HEK293T (cell line): Measurements from ENCODE around the gene MAP2K3.
"Not testable (repeated sequence)": the region's sequence is repeated elsewhere in the genome, so short reads cannot be mapped to it uniquely, and the experiment has no call there.

Experiments
- CTCF ChIA-PET: fragments of 350-600 bp; formaldehyde crosslinking; extraction: SDS; loops from one replicate; lab custom pipeline; 2021; ENCODE audit warnings: antibody characterized with exemption, inconsistent platforms; lab: Yijun Ruan, JAX
- POLR2A ChIA-PET: fragments of 350-600 bp; formaldehyde crosslinking; extraction: SDS; loops from one replicate; lab custom pipeline; 2020; ENCODE audit warnings: antibody characterized with exemption, inconsistent platforms; lab: Yijun Ruan, JAX
- DNase-seq: peaks from one replicate; pipeline ENCODE4 v3.0.0; 2012; ENCODE audit warnings: mixed read lengths; ENCODE audit errors: extremely low spot score
- ARNT ChIP-seq: fragments of 450-650 bp; IDR thresholded peaks from 2 replicates; pipeline ENCODE4 v1.6.1; 2017; ENCODE audit warnings: mild to moderate bottlenecking
- BHLHE40 ChIP-seq: fragments of 450-650 bp; IDR thresholded peaks from 2 replicates; pipeline ENCODE4 v1.6.1; 2016; ENCODE audit warnings: mild to moderate bottlenecking, moderate library complexity, borderline replicate concordance
- CTBP1 ChIP-seq: fragments of 450-650 bp; IDR thresholded peaks from 2 replicates; pipeline ENCODE4 v1.6.1; 2016; ENCODE audit warnings: borderline replicate concordance
- FOXA1 ChIP-seq: fragments of 450-650 bp; IDR thresholded peaks from 2 replicates; pipeline ENCODE4 v1.6.1; 2016; ENCODE audit warnings: mild to moderate bottlenecking
- FOXK2 ChIP-seq: fragments of 450-650 bp; IDR thresholded peaks from 2 replicates; pipeline ENCODE4 v1.6.1; 2016; ENCODE audit warnings: mild to moderate bottlenecking
- FOXM1 ChIP-seq: fragments of 450-650 bp; IDR thresholded peaks from 2 replicates; pipeline ENCODE4 v1.6.1; 2017; ENCODE audit warnings: mild to moderate bottlenecking, borderline replicate concordance
- L3MBTL2 ChIP-seq: fragments of 450-650 bp; conservative IDR thresholded peaks from 2 replicates; pipeline ENCODE4 v1.6.1; 2016; ENCODE audit warnings: mild to moderate bottlenecking
- LEF1 ChIP-seq: fragments of 450-650 bp; IDR thresholded peaks from 2 replicates; pipeline ENCODE4 v1.6.1; 2017; ENCODE audit warnings: mild to moderate bottlenecking, borderline replicate concordance
- NFRKB ChIP-seq: fragments of 450-650 bp; IDR thresholded peaks from 2 replicates; pipeline ENCODE4 v1.6.1; 2016; ENCODE audit warnings: mild to moderate bottlenecking, moderate library complexity
- SP1 ChIP-seq: fragments of 450-650 bp; IDR thresholded peaks from 2 replicates; pipeline ENCODE4 v1.6.1; 2017
- SUZ12 ChIP-seq: fragments of 450-650 bp; IDR thresholded peaks from 2 replicates; pipeline ENCODE4 v1.6.1; 2016; ENCODE audit warnings: mild to moderate bottlenecking
- TARDBP ChIP-seq: fragments of 450-650 bp; IDR thresholded peaks from 2 replicates; pipeline ENCODE4 v1.6.1; 2016
- ZNF384 ChIP-seq: fragments of 450-650 bp; IDR thresholded peaks from 2 replicates; pipeline ENCODE4 v1.6.1; 2016

Gene MAP2K3

GRCh38 chr17:21308931-21309381 is 24.4 kb downstream of the MAP2K3 start:
- POLR2A ChIA-PET, CTCF ChIA-PET, DNase-seq: not testable (repeated sequence)

GRCh38 chr17:21310061-21310765 is 25.7 kb downstream of the MAP2K3 start:
- POLR2A ChIA-PET, CTCF ChIA-PET, DNase-seq: not testable (repeated sequence)

- DNase-seq, CTCF ChIA-PET, POLR2A ChIA-PET: not testable (repeated sequence)
These were observed 26.5 kb downstream of the MAP2K3 start for GRCh38 chr17:21310766-21311602.

GRCh38 chr17:21313320-21313719 is 28.8 kb downstream of the MAP2K3 start:
- CTCF ChIA-PET = no interaction called here

GRCh38 chr17:21313761-21314160 is 29.2 kb downstream of the MAP2K3 start:
- POLR2A ChIA-PET, CTCF ChIA-PET, DNase-seq: not testable (repeated sequence)

More at GRCh38 chr17:21313320-21313719, 28.8 kb downstream of the MAP2K3 start:
- no peak for DNase-seq
- TF ChIP-seq FOXA1 (no peak), BHLHE40 (no peak), ARNT (no peak)
- POLR2A ChIA-PET = no interaction called here

- DNase-seq, POLR2A ChIA-PET, CTCF ChIA-PET: not testable (repeated sequence)
These were observed 29.8 kb downstream of the MAP2K3 start for GRCh38 chr17:21314261-21314664.

GRCh38 chr17:21314701-21315111 is 30.2 kb downstream of the MAP2K3 start:
- CTCF ChIA-PET, DNase-seq, POLR2A ChIA-PET: not testable (repeated sequence)

- POLR2A ChIA-PET, DNase-seq, CTCF ChIA-PET: not testable (repeated sequence)
These were observed 30.9 kb downstream of the MAP2K3 start for GRCh38 chr17:21315246-21316000.

GRCh38 chr17:21316212-21316886 is 31.8 kb downstream of the MAP2K3 start:
- CTCF ChIA-PET = not testable (repeated sequence)

GRCh38 chr17:21316887-21317500 is 32.5 kb downstream of the MAP2K3 start:
- DNase-seq, CTCF ChIA-PET, POLR2A ChIA-PET: not testable (repeated sequence)

More at GRCh38 chr17:21316212-21316886, 31.8 kb downstream of the MAP2K3 start:
- POLR2A ChIA-PET, DNase-seq: not testable (repeated sequence)

- DNase-seq, POLR2A ChIA-PET, CTCF ChIA-PET: not testable (repeated sequence)
These were observed 33.3 kb downstream of the MAP2K3 start for GRCh38 chr17:21317821-21318220.

GRCh38 chr17:21318439-21318838 is 33.9 kb downstream of the MAP2K3 start:
- TF ChIP-seq SUZ12 (no peak), FOXA1 (no peak), ZNF384 (no peak), L3MBTL2 (no peak), CTBP1 (no peak), LEF1 (no peak), BHLHE40 (no peak), NFRKB (no peak), SP1 (no peak), ARNT (no peak), FOXK2 (no peak), TARDBP (no peak), FOXM1 (no peak)
- CTCF ChIA-PET = interaction anchor here (0.8 kb wide), 1 partner anchor 190 kb away, joined by 4 read pairs; no protein-coding TSS in a partner anchor
- DNase-seq = no peak
- POLR2A ChIA-PET = no interaction called here

- DNase-seq, POLR2A ChIA-PET: not testable (repeated sequence)
- CTCF ChIA-PET = interaction anchor here (0.8 kb wide), 1 partner anchor 190 kb away, joined by 4 read pairs; no protein-coding TSS in a partner anchor
These were observed 34.3 kb downstream of the MAP2K3 start for GRCh38 chr17:21318856-21319255.

GRCh38 chr17:21319256-21319655 is 34.7 kb downstream of the MAP2K3 start:
- DNase-seq = not testable (repeated sequence)
- CTCF ChIA-PET = interaction anchor here (0.8 kb wide), 1 partner anchor 191 kb away, joined by 4 read pairs; no protein-coding TSS in a partner anchor
- POLR2A ChIA-PET = interaction anchor here (0.6 kb wide), 1 partner anchor 46 kb away, joined by 3 read pairs; no protein-coding TSS in a partner anchor
